Fibroblast of lung (primary cell): ENCODE measurements around the gene TBL2. TPM values are rescaled to one million over a fixed set of nuclear protein-coding genes. Genes with fewer than 3 reads are reported as not detected.
"Not testable (repeated sequence)": the region's sequence is repeated elsewhere in the genome, so short reads cannot be mapped to it uniquely, and the experiment has no call there.

Experiments
- DNase-seq, 2 donors: peaks; one replicate each; pipeline versions ENCODE4 v3.0.0 to v3.0.0-alpha.2; 2010; ENCODE audit warnings: low read depth in 2 of 2
- H2AFZ ChIP-seq: 2 replicates; pipeline ENCODE4 v1.5.1; 2012; ENCODE audit warnings: low read length, control low read depth, inconsistent platforms
- H3K27ac ChIP-seq: 2 replicates; pipeline ENCODE4 v1.5.1; 2011; ENCODE audit warnings: low read length, control low read depth; ENCODE audit not compliant: insufficient read depth
- H3K27me3 ChIP-seq: 2 replicates; pipeline ENCODE4 v1.5.1; 2011; ENCODE audit warnings: mild to moderate bottlenecking, low read length; ENCODE audit not compliant: control insufficient read depth, insufficient read depth
- H3K36me3 ChIP-seq: 2 replicates; pipeline ENCODE4 v1.5.1; 2011; ENCODE audit warnings: low read length; ENCODE audit not compliant: control insufficient read depth, insufficient read depth
- H3K4me1 ChIP-seq: 2 replicates; pipeline ENCODE4 v1.5.1; 2011; ENCODE audit warnings: low read length; ENCODE audit not compliant: control insufficient read depth, insufficient read depth; ENCODE audit errors: extremely low read depth
- H3K4me2 ChIP-seq: 2 replicates; pipeline ENCODE4 v1.5.1; 2011; ENCODE audit warnings: low read length, control low read depth; ENCODE audit not compliant: insufficient read depth; ENCODE audit errors: extremely low read depth
- H3K4me3 ChIP-seq, 4 experiments: fragments of 200-600 bp in 1 of 4; sonication (generic) in 1 of 4; replicated peaks in 1 of 4; 2 replicates each; pipeline ENCODE4 v1.5.1; 2011 to 2016; ENCODE audit warnings: low read length in 4 of 4, low read depth in 3 of 4, mild to moderate bottlenecking in 3 of 4, control low read depth in 2 of 4, inconsistent platforms in 1 of 4, mixed read lengths in 1 of 4; ENCODE audit not compliant: insufficient read depth in 1 of 4; ENCODE audit errors: control extremely low read depth in 1 of 4
- H3K79me2 ChIP-seq: 2 replicates; pipeline ENCODE4 v1.5.1; 2012; ENCODE audit warnings: mild to moderate bottlenecking, low read length, inconsistent platforms; ENCODE audit not compliant: control insufficient read depth, insufficient read depth
- H3K9ac ChIP-seq: 2 replicates; pipeline ENCODE4 v1.5.1; 2011; ENCODE audit warnings: mild to moderate bottlenecking, low read length, control low read depth; ENCODE audit not compliant: insufficient read depth
- H3K9me3 ChIP-seq: 2 replicates; pipeline ENCODE4 v1.5.1; 2012; ENCODE audit warnings: low read depth, low read length; ENCODE audit not compliant: control insufficient read depth, insufficient read depth
- H4K20me1 ChIP-seq: 2 replicates; pipeline ENCODE4 v1.5.1; 2011; ENCODE audit warnings: low read length; ENCODE audit not compliant: control insufficient read depth, insufficient read depth; ENCODE audit errors: extremely low read depth
- EZH2 ChIP-seq: IDR thresholded peaks from 2 replicates; pipeline ENCODE4 v1.5.1; 2012; ENCODE audit warnings: low read length, control low read depth, mild to moderate bottlenecking; ENCODE audit errors: missing control alignments
- polyA plus RNA-seq, 2 donors: library from polyadenylated mRNA; depleted of rRNA in 1 of 2; stranded (reverse) in 1 of 2; unstranded in 1 of 2; fragments of >200 nt; gene quantifications; 2 replicates each; pipeline ENCODE4 v1.2.1, GENCODE V29; 2011 to 2012; ENCODE audit warnings: missing spikeins in 1 of 2
- total RNA-seq: library from RNA; depleted of rRNA; stranded (reverse); fragments of >200 nt; gene quantifications from 2 replicates; pipeline ENCODE4 v1.2.1, GENCODE V29; 2014
- TF ChIP-seq, protein P1 (sequence below), 2 donors: IDR thresholded peaks in 1 of 2; conservative IDR thresholded peaks in 1 of 2; 1 replicate in 1 of 2; 2 replicates in 1 of 2; pipeline ENCODE4 v1.5.1; 2011 to 2012; ENCODE audit warnings: low read length in 2 of 2, control low read depth in 1 of 2, inconsistent platforms in 1 of 2, low read depth in 1 of 2, mild to moderate bottlenecking in 1 of 2

TBL2 gene
- total and polyA plus RNA-seq, 2 donors (not counting 1 experiment from before 2014, with no cell fraction given) = 40.1 to 58.6 TPM

DNA sequence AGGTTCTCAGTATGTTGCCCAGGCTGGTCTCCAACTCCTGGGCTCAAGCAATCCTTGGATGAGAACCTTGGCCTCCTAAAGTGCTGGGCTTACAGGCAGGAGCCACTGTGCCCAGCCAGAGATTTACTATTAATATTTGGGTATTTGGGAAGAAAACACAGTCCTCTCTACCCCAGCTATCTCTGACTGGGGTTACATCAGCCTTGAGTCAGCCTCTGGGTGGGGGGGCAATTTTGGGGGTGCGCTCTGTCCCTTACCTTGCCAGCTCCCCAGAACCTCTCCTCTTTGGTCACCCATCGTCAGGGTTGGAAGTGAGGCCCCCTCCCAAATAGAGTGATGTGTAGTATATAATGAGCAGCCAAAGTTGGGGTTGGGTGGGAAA, 44.1 kb upstream of the TBL2 start:
- H3K79me2 ChIP-seq = no peaks in the 10 kb centered on the region
- H3K4me2 ChIP-seq = no peak overlapping the region
- TF ChIP-seq, protein P1, sequence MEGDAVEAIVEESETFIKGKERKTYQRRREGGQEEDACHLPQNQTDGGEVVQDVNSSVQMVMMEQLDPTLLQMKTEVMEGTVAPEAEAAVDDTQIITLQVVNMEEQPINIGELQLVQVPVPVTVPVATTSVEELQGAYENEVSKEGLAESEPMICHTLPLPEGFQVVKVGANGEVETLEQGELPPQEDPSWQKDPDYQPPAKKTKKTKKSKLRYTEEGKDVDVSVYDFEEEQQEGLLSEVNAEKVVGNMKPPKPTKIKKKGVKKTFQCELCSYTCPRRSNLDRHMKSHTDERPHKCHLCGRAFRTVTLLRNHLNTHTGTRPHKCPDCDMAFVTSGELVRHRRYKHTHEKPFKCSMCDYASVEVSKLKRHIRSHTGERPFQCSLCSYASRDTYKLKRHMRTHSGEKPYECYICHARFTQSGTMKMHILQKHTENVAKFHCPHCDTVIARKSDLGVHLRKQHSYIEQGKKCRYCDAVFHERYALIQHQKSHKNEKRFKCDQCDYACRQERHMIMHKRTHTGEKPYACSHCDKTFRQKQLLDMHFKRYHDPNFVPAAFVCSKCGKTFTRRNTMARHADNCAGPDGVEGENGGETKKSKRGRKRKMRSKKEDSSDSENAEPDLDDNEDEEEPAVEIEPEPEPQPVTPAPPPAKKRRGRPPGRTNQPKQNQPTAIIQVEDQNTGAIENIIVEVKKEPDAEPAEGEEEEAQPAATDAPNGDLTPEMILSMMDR (conservative IDR thresholded peaks at IDR 0.05 in 1 of 2, IDR thresholded peaks at IDR 0.05 in 1 of 2; ENCODE audit: low read depth in 1 of 2, low read length in 2 of 2) = no peak
- TF ChIP-seq EZH2 = no peak
- DNase-seq = no peak
- H4K20me1 ChIP-seq = no peaks in the 10 kb centered on the region
- no peaks in the 10 kb centered on the region for H3K9me3 ChIP-seq
- H2AFZ ChIP-seq = no peak overlapping the region
- peaks cover 33% of the 10 kb centered on the region for H3K27me3 ChIP-seq
- no peaks in the 10 kb centered on the region for H3K4me1 ChIP-seq
- no peak overlapping the region for H3K27ac ChIP-seq
- no peak overlapping the region for H3K9ac ChIP-seq
- no peak overlapping the region for H3K4me3 ChIP-seq
- H3K36me3 ChIP-seq = no peaks in the 10 kb centered on the region

DNA sequence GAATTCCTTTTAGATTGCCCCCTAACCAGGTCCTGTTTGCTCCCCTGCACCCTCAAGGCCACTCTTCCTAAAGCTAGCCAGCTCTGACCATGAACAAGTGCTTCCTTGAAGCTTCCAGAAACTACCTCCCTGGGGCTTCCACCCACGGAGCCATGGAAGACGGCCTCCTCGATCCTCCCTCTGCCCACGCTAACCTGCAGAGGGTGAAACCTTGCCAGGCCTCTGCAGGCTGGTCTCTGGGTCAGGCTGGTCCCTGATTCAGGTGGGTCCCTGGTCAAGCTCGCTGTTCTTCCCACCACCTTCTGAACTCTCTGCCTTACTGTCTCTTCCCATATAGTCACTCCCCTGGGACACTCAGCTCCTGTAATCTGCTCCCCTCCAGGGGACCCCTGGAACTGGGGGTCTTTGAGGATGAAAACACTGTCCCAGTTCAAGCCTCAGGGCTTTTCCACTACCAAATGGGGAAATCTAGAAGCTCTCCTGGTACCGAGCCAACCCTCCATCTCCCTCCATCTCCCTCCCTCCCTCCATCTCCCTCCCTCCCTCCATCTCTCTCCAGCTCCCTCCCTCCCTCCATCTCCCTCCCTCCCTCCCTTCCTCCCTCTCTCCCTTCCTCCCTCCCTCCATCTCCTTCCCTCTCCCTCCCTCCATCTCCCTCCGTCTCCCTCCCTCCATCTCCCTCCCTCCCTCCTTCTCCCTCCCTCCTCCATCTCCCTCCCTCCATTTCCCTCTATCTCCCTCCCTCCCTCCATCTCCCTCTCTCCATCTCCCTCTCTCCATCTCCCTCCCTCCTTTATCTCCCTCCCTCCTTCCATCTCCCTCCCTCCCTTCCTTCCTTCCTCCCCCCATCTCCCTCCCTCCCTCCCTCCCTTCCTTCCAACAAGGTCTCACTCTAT, 43.0 kb upstream of the TBL2 start:
- Histone ChIP-seq H3K27me3 (peaks cover 25% of the 10 kb centered on the region), H3K27ac (no peak overlapping the region), H3K9me3 (no peaks in the 10 kb centered on the region), H3K36me3 (no peaks in the 10 kb centered on the region), H3K4me3 (no peak overlapping the region), H3K4me2 (no peak overlapping the region), H2AFZ (no peak overlapping the region), H4K20me1 (no peaks in the 10 kb centered on the region), H3K4me1 (no peaks in the 10 kb centered on the region), H3K9ac (no peak overlapping the region), H3K79me2 (no peaks in the 10 kb centered on the region)
- TF ChIP-seq EZH2 = no peak
- TF ChIP-seq, protein P1 (conservative IDR thresholded peaks at IDR 0.05 in 1 of 2, IDR thresholded peaks at IDR 0.05 in 1 of 2; ENCODE audit: low read depth in 1 of 2, low read length in 2 of 2) = no peak
- no peak for DNase-seq

DNA sequence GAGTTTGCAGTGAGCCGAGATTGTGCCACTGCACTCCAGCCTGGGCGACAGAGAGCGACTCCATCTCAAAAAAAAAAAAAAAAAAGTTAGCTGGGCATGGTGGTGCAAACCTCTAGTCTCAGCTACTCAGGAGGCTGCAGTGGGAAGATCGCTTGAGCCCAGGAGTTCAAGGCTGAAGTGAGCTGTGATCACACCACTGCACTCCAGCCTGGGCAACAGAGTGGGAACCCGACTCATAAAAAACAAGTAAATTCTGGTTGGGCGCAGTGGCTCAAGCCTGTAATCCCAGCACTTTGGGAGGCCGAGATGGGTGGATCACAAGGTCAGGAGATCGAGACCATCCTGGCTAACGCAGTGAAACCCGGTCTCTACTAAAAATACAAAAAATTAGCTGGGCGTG, 41.0 kb upstream of the TBL2 start:
- H3K4me3 ChIP-seq, DNase-seq, H3K9me3 ChIP-seq, H3K4me2 ChIP-seq, H3K4me1 ChIP-seq, H3K36me3 ChIP-seq, H3K79me2 ChIP-seq, H4K20me1 ChIP-seq, H2AFZ ChIP-seq, H3K9ac ChIP-seq, H3K27ac ChIP-seq: not testable (repeated sequence)
- H3K27me3 ChIP-seq = peaks cover 18% of the 10 kb centered on the region
